ENCODE measurements around the gene AHCYL2.

- no peak for TF ChIP-seq CTCF (IDR thresholded peaks at IDR 0.05; ENCODE audit: insufficient read depth, low read length)
- no peak for TF ChIP-seq POLR2AphosphoS5 (IDR thresholded peaks at IDR 0.05; ENCODE audit: low read depth)
- no peak for TF ChIP-seq REST (IDR thresholded peaks at IDR 0.05; ENCODE audit: insufficient replicate concordance, low read depth)
- TF ChIP-seq SPI1 (IDR thresholded peaks at IDR 0.05; ENCODE audit: borderline replicate concordance, low read depth): no peak
These were observed 31.4 kb downstream of the AHCYL2 start for GRCh38 chr7:129256221-129256620.
